Ovary (tissue), 3 donors: ENCODE results near the gene ALDH9A1.

Experiments used
- CTCF ChIP-seq, 3 donors: fragments of 450-650 bp in 2 of 3; fragments of 200-600 bp in 1 of 3; IDR thresholded peaks; one replicate each; pipeline versions ENCODE4 v1.5.1 to v1.8.0; 2016 to 2022; ENCODE audit warnings: antibody characterized with exemption in 3 of 3, mild to moderate bottlenecking in 1 of 3
- EP300 ChIP-seq: sonication (generic); formaldehyde crosslinking; IDR thresholded peaks from one replicate; pipeline ENCODE4 v1.6.1; 2017; ENCODE audit warnings: antibody characterized with exemption
- POLR2A ChIP-seq: fragments of 450-650 bp; IDR thresholded peaks from one replicate; pipeline ENCODE4 v1.6.1; 2017; ENCODE audit warnings: antibody characterized with exemption, mild to moderate bottlenecking, moderate library complexity
- donor health status: DM: no; HTN: no; CAD: no.

- TF ChIP-seq CTCF (IDR thresholded peaks at IDR 0.05) = no peak
- no peak for TF ChIP-seq POLR2A
- no peak for TF ChIP-seq EP300
Observed at GRCh38 chr1:165680303-165680702, 18.1 kb downstream of the ALDH9A1 start.
